ENCODE measurements around the gene SYT11.
"Not testable (repeated sequence)": the region's sequence is repeated elsewhere in the genome, so short reads cannot be mapped to it uniquely, and the experiment has no call there.

Gene SYT11

DNA sequence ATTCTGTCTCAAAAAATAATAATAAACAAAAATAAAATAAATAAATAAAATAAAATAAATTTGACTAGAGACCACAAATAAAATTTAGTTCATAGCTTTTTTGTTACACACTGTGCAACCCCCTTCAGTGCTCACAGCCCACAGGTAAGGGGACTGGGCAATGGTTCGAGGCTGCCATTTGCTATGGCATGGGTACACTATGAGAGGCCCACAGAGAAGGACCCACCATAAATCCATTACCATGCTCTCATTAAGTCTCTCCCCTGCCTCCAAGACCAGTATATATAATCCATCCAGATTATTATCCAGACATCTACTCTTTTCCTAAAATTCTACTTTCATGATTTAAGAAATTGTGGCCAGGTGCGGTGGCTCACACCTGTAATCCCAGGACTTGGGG is 60.4 kb downstream of the SYT11 start:
- H3K9me3 ChIP-seq = no peaks in the 10 kb centered on the region
- TF ChIP-seq, protein P1, sequence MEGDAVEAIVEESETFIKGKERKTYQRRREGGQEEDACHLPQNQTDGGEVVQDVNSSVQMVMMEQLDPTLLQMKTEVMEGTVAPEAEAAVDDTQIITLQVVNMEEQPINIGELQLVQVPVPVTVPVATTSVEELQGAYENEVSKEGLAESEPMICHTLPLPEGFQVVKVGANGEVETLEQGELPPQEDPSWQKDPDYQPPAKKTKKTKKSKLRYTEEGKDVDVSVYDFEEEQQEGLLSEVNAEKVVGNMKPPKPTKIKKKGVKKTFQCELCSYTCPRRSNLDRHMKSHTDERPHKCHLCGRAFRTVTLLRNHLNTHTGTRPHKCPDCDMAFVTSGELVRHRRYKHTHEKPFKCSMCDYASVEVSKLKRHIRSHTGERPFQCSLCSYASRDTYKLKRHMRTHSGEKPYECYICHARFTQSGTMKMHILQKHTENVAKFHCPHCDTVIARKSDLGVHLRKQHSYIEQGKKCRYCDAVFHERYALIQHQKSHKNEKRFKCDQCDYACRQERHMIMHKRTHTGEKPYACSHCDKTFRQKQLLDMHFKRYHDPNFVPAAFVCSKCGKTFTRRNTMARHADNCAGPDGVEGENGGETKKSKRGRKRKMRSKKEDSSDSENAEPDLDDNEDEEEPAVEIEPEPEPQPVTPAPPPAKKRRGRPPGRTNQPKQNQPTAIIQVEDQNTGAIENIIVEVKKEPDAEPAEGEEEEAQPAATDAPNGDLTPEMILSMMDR (IDR thresholded peaks at IDR 0.05) = no peak
- H3K27me3 ChIP-seq = no peaks in the 10 kb centered on the region
- no peak overlapping the region for H3K27ac ChIP-seq
- peaks cover 100% of the 10 kb centered on the region for H3K36me3 ChIP-seq
- no peak overlapping the region for H3K4me3 ChIP-seq (ENCODE audit: low read depth in 1 of 2, low read length in 1 of 2)
- H3K4me1 ChIP-seq (ENCODE audit: control insufficient read depth in 1 of 2, insufficient read depth in 1 of 2, low read depth in 1 of 2, low read length in 1 of 2) = no peaks in the 10 kb centered on the region

DNA sequence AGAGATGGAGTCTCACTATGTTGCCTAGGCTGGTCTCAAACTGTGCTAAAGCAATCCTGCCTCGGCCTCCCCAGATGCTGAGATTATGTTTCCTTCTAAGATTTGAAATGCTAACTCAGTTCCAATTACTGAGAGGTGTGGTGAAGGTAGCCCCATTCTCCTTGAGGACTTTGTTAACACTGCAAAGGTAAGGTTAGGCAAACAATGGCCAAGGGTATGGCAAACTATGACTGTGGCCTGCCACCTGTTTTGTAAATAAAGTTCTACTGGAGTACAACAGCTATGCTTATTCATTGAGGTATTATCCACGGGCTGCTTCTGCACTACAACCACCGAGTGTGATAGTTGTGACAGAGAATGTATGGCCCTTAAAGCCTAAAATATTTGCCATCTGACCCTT is 61.4 kb downstream of the SYT11 start:
- H3K9me3 ChIP-seq = no peaks in the 10 kb centered on the region
- H3K36me3 ChIP-seq = peaks cover 100% of the 10 kb centered on the region
- H3K4me3 ChIP-seq (ENCODE audit: low read depth in 1 of 2, low read length in 1 of 2) = no peak overlapping the region
- no peak overlapping the region for H3K27ac ChIP-seq
- no peaks in the 10 kb centered on the region for H3K4me1 ChIP-seq (ENCODE audit: control insufficient read depth in 1 of 2, insufficient read depth in 1 of 2, low read depth in 1 of 2, low read length in 1 of 2)
- no peaks in the 10 kb centered on the region for H3K27me3 ChIP-seq
- TF ChIP-seq, protein P1 (IDR thresholded peaks at IDR 0.05) = no peak

DNA sequence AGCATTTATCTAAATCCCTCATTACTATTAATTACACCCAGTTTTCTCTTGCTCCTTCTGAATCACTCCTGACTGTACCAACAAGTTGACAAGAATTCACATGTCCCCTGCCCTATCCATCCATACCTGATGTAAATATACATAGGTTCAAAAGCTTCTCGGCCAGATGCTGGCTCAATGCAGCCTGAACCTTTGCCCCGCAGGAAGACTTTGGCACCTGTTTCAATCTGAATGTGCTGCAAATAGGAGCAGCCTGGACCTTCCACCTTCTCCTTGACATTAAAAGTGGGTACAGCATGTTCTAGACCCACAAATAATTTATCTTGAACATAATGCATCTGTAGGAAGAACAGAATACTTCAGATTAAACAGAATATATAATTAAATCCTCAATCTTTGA is 66.1 kb downstream of the SYT11 start:
- H3K4me3 ChIP-seq (ENCODE audit: low read depth in 1 of 2, low read length in 1 of 2) = no peak overlapping the region
- TF ChIP-seq, protein P1 (IDR thresholded peaks at IDR 0.05) = no peak
- H3K36me3 ChIP-seq = peaks cover 98% of the 10 kb centered on the region
- H3K27me3 ChIP-seq = no peaks in the 10 kb centered on the region
- H3K4me1 ChIP-seq (ENCODE audit: control insufficient read depth in 1 of 2, insufficient read depth in 1 of 2, low read depth in 1 of 2, low read length in 1 of 2) = no peaks in the 10 kb centered on the region
- H3K27ac ChIP-seq = no peak overlapping the region
- H3K9me3 ChIP-seq = no peaks in the 10 kb centered on the region

DNA sequence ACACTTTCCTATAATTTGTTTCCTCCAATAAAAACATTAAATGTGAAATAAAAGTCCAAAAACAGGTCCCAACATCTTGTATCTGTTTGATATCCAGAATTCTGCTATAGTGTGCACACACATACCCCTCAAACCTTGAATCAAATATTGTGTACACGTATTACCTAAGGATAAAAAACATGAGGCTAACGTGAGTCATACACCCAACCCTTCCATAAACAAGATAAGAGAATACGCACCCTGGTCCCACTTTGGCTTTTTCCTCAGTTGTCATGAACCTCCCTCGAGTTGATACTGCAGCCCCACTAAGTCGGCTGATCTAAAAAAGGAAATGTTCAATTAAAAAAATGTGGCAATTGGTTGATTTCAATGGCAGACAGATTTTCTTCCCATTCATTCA is 69.7 kb downstream of the SYT11 start:
- H3K27ac ChIP-seq = no peak overlapping the region
- TF ChIP-seq, protein P1 (IDR thresholded peaks at IDR 0.05) = no peak

DNA sequence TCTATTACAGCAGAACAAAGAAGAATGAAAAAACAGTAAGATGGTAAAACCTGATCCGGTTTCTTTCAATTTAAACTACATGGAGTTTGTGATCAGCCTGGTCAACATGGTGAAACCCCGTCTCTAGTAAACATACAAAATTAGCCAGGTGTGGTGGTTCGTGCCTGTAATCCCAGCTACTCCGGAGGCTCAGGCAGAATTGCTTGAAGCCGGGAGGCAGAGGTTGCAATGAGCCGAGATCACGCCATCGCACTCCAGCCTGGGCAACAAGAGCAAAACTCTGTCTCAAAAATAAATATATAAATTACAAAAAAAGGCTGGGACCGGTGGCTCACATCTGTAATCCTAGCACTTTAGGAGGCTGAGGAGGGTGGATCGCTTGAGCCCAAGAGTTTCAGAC is 71.4 kb downstream of the SYT11 start:
- not testable (repeated sequence) for H3K9me3 ChIP-seq; H3K27me3 ChIP-seq; H3K4me3 ChIP-seq (ENCODE audit: low read depth in 1 of 2, low read length in 1 of 2); H3K27ac ChIP-seq
- Histone ChIP-seq H3K36me3 (peaks cover 72% of the 10 kb centered on the region), H3K4me1 (ENCODE audit: control insufficient read depth in 1 of 2, insufficient read depth in 1 of 2, low read depth in 1 of 2, low read length in 1 of 2) (peaks cover 15 to 20% of the 10 kb centered on the region in 2 experiments)

More for the DNA sequence above, 69.7 kb downstream of the SYT11 start:
- Histone ChIP-seq H3K4me1 (ENCODE audit: control insufficient read depth in 1 of 2, insufficient read depth in 1 of 2, low read depth in 1 of 2, low read length in 1 of 2) (peaks cover 8 to 14% of the 10 kb centered on the region in 2 experiments), H3K4me3 (ENCODE audit: low read depth in 1 of 2, low read length in 1 of 2) (no peak overlapping the region), H3K9me3 (no peaks in the 10 kb centered on the region), H3K36me3 (peaks cover 88% of the 10 kb centered on the region), H3K27me3 (no peaks in the 10 kb centered on the region)

DNA sequence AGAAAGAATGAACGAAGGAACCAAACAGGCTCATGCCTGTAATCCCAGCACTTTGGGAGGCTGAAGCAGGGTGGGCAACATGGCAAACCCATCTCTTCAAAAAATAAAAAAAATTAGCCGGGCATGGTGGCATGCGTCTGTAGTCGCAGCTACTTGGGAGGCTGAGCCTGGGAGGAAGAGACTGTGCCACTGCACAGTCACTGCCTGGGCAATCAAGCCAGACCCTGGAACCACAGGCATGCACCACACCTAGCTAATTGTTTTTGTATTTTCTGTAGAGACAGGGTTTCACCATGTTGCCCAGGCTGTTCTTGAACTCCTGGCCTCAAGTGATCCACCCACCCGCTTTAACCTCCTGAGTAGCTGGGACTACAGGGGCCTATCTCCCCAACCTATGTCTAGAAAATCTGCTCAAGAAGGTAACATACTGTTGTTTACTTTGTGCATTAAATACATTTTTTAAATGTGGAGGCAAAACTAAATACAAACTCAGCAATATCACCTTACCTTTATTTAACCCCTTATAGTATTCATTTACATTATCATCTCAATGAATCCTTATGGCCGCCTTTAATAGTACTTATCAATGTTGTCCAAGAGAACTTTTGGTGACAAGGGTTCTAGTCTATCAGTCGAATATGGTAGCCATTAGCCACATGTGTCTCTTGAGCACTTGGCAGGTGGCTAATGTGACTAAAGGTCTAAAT is 72.1 kb downstream of the SYT11 start:
- no peak overlapping the region for H3K27ac ChIP-seq
- no peaks in the 10 kb centered on the region for H3K9me3 ChIP-seq
- no peak overlapping the region for H3K4me3 ChIP-seq (ENCODE audit: low read depth in 1 of 2, low read length in 1 of 2)

More for the DNA sequence above, 72.1 kb downstream of the SYT11 start:
- TF ChIP-seq, protein P1 (IDR thresholded peaks at IDR 0.05) = no peak
- peaks cover 15 to 20% of the 10 kb centered on the region in 2 experiments for H3K4me1 ChIP-seq (ENCODE audit: control insufficient read depth in 1 of 2, insufficient read depth in 1 of 2, low read depth in 1 of 2, low read length in 1 of 2)
- no peaks in the 10 kb centered on the region for H3K27me3 ChIP-seq
- H3K36me3 ChIP-seq = peaks cover 64% of the 10 kb centered on the region
